SK-N-SH treated with all-trans-retinoic acid at 6 μM for 48 hours (cell line): ENCODE measurements around the gene TMC2.

Experiments
- ATAC-seq: fragments of 200-7000 bp; cut with Tn5 transposase; 3 replicates; pipeline ENCODE4 v1.9.1; 2020; ENCODE audit warnings: mild to moderate bottlenecking, moderate library complexity
- ARNTL ChIP-seq: fragments of 450-650 bp; formaldehyde crosslinking; IDR thresholded peaks from 2 replicates; pipeline ENCODE4 v1.5.0; 2020; ENCODE audit warnings: low read depth, mild to moderate bottlenecking, moderate library complexity, borderline replicate concordance
- BACH2 ChIP-seq: fragments of 250-450 bp; sonication (Bioruptor Pico); IDR thresholded peaks from 2 replicates; pipeline ENCODE4 v1.9.0; 2021; ENCODE audit warnings: mild to moderate bottlenecking, borderline replicate concordance
- CSDC2 ChIP-seq: fragments of 250-450 bp; sonication (Bioruptor Pico); IDR thresholded peaks from 2 replicates; pipeline ENCODE4 v1.5.0; 2020; ENCODE audit warnings: mild to moderate bottlenecking, moderate library complexity
- CSRNP3 ChIP-seq: fragments of 250-450 bp; sonication (Bioruptor Pico); IDR thresholded peaks from 2 replicates; pipeline ENCODE4 v1.5.1; 2021; ENCODE audit warnings: mild to moderate bottlenecking, moderate library complexity
- GLIS3 ChIP-seq: fragments of 250-450 bp; sonication (Bioruptor Pico); IDR thresholded peaks from 2 replicates; pipeline ENCODE4 v1.5.0; 2020; ENCODE audit warnings: mild to moderate bottlenecking, moderate library complexity
- ISL1 ChIP-seq: fragments of 250-450 bp; sonication (Bioruptor Pico); IDR thresholded peaks from 2 replicates; pipeline ENCODE4 v2.1.2; 2022; ENCODE audit warnings: mild to moderate bottlenecking, moderate library complexity
- PATZ1 ChIP-seq: fragments of 250-450 bp; sonication (Bioruptor Pico); IDR thresholded peaks from 2 replicates; pipeline ENCODE4 v1.8.0; 2020; ENCODE audit warnings: mild to moderate bottlenecking, moderate library complexity, borderline replicate concordance
- PPARA ChIP-seq: fragments of 250-450 bp; sonication (Bioruptor Pico); IDR thresholded peaks from 2 replicates; pipeline ENCODE4 v1.5.0; 2020; ENCODE audit warnings: mild to moderate bottlenecking, borderline replicate concordance
- RARB ChIP-seq: fragments of 250-450 bp; sonication (Bioruptor Pico); IDR thresholded peaks from 2 replicates; pipeline ENCODE4 v1.8.0; 2021; ENCODE audit warnings: mild to moderate bottlenecking, moderate library complexity
- SNAI2 ChIP-seq: fragments of 250-450 bp; sonication (Bioruptor Pico); IDR thresholded peaks from 2 replicates; pipeline ENCODE4 v1.5.0; 2020; ENCODE audit warnings: mild to moderate bottlenecking, moderate library complexity
- TCF4 ChIP-seq: fragments of 250-450 bp; sonication (Bioruptor Pico); IDR thresholded peaks from 2 replicates; pipeline ENCODE4 v1.8.0; 2021; ENCODE audit warnings: mild to moderate bottlenecking, moderate library complexity, borderline replicate concordance
- TOX ChIP-seq: fragments of 250-450 bp; sonication (Bioruptor Pico); IDR thresholded peaks from 2 replicates; pipeline ENCODE4 v1.8.0; 2021; ENCODE audit warnings: mild to moderate bottlenecking, moderate library complexity, borderline replicate concordance
- TSHZ2 ChIP-seq: fragments of 250-450 bp; sonication (Bioruptor Pico); IDR thresholded peaks from 2 replicates; pipeline ENCODE4 v1.5.0; 2020; ENCODE audit warnings: mild to moderate bottlenecking, moderate library complexity
- ZC3H10 ChIP-seq: fragments of 250-450 bp; sonication (Bioruptor Pico); IDR thresholded peaks from 2 replicates; pipeline ENCODE4 v1.5.1; 2021; ENCODE audit warnings: mild to moderate bottlenecking, moderate library complexity
- ZFP3 ChIP-seq: fragments of 250-450 bp; sonication (Bioruptor Pico); IDR thresholded peaks from 2 replicates; pipeline ENCODE4 v1.5.0; 2020; ENCODE audit warnings: mild to moderate bottlenecking, moderate library complexity
- ZFP30 ChIP-seq: fragments of 450-650 bp; formaldehyde crosslinking; IDR thresholded peaks from 2 replicates; pipeline ENCODE4 v1.5.0; 2022; ENCODE audit warnings: mild to moderate bottlenecking, moderate library complexity
- ZNF565 ChIP-seq: fragments of 450-650 bp; formaldehyde crosslinking; conservative IDR thresholded peaks from 2 replicates; pipeline ENCODE4 v1.5.0; 2020; ENCODE audit warnings: low read depth, mild to moderate bottlenecking, moderate library complexity
- ZNF70 ChIP-seq: fragments of 450-650 bp; formaldehyde crosslinking; IDR thresholded peaks from 2 replicates; pipeline ENCODE4 v1.5.0; 2020; ENCODE audit warnings: mild to moderate bottlenecking, moderate library complexity
- TF ChIP-seq, protein P1 (sequence below): fragments of 250-450 bp; sonication (Bioruptor Pico); IDR thresholded peaks from 2 replicates; pipeline ENCODE4 v1.8.0; 2021; ENCODE audit warnings: low read depth, mild to moderate bottlenecking, moderate library complexity, borderline replicate concordance

TMC2 gene

DNA sequence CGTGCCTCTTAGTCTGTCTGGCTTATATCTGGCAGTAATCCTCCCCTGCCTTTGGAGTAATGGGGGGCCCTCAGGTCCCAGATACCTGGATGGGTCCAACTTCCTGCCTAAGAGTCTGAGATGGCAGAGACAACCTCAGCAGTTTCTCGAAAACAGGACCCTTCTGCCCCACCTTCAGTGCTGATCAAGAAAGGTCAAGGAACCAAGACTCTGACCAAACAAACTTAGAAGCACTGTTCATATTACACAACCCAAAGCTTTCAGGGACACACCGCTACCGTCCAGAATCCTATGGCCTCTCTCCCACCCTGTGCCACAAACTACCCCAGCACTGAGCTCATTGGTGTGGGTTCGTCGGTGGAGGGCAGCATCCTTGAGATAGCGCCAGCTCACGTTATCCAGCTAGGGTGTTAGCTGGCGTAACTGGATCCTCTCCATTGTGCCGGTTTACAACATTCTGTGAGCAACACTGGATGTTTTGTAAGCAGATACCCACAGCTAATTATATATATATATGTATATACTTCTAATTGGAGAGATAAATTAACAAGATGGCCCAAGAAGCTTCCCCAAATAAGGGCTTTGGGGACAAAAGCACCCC is 7.6 kb upstream of the TMC2 start:
- TF ChIP-seq, protein P1, sequence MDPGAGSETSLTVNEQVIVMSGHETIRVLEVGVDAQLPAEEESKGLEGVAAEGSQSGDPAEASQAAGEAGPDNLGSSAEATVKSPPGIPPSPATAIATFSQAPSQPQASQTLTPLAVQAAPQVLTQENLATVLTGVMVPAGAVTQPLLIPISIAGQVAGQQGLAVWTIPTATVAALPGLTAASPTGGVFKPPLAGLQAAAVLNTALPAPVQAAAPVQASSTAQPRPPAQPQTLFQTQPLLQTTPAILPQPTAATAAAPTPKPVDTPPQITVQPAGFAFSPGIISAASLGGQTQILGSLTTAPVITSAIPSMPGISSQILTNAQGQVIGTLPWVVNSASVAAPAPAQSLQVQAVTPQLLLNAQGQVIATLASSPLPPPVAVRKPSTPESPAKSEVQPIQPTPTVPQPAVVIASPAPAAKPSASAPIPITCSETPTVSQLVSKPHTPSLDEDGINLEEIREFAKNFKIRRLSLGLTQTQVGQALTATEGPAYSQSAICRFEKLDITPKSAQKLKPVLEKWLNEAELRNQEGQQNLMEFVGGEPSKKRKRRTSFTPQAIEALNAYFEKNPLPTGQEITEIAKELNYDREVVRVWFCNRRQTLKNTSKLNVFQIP (CRISPR knock-in tag): no peak
- no peak for TF ChIP-seq SNAI2
- ATAC-seq: no peak

DNA sequence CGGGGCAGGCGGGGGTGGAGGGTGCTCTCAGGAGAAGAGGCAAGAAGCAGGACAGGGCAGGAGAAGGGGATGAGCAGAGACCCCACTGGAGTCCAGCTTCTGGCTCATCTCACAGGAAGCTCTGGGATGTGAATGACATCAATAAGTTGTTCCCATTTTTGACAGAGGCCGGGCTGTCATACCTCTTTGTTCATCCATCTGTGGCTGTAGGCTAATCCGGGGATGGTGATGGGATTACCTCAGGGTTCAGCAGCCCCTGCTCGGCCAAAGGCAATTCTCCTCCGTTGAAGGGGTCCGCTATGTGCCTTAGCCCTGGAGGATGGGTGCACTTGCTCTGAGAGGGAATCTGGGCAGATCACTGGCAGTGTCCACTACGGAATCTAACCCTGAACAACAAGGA is 3.3 kb upstream of the TMC2 start:
- ATAC-seq: no peak
- TF ChIP-seq ZNF70 (CRISPR knock-in tag): no peak
- no peak for TF ChIP-seq GLIS3 (CRISPR knock-in tag)
- TF ChIP-seq ZNF565: no peak
- TF ChIP-seq ZFP3 (CRISPR knock-in tag): no peak
- TF ChIP-seq TOX (CRISPR knock-in tag): no peak

DNA sequence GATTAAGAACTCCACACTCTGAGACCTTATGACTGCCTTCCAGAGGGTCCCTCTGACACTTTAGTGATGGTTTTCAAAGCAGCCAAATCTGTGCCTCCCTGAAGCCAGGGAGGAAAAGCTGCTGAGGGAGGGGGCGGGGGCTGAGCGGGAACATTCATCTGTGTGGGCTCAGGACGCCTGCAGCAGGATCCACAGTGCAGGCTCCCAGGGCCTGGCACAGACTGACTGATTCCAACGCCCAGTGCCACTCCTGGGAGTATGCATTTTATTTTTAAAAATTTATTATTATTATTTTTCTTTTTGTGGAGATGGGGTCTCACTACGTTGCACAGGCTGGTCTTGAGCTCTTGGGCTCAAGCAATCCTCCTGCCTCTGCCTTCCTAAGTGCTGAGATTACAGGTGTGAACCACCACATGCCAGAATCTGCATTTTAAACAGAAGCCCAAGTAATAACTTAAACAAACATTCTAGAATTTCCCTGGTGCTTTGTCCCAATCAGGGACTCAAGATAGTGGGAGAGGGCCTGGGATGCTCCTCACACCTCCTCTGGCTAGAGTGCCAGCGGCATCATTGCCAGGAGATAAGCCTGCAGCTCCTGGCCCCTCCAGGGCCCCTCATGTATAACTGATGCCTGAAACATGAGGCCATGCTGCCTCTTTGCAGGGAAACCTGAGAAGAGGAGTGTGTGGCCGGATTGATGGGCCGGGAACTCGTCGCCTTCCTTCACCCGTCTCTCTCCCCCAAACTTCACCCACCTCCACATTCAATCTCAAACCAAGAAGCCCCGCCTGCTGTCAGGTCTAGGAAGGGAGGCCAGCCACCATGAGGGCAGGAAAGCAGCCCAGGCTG is 438 bp upstream of the TMC2 start:
- TF ChIP-seq ISL1 (CRISPR knock-in tag) (no peak), BACH2 (CRISPR knock-in tag) (no peak), TCF4 (CRISPR knock-in tag) (no peak), TOX (CRISPR knock-in tag) (no peak), PPARA (CRISPR knock-in tag) (no peak), ZNF70 (CRISPR knock-in tag) (no peak), SNAI2 (no peak), CSDC2 (CRISPR knock-in tag) (no peak), ZC3H10 (CRISPR knock-in tag) (no peak), RARB (CRISPR knock-in tag) (no peak), ZFP3 (CRISPR knock-in tag) (no peak)
- TF ChIP-seq, all 23 proteins: peak for 0
- no peak for ATAC-seq

- no peak for ATAC-seq
- no peak for TF ChIP-seq ZC3H10 (CRISPR knock-in tag)
- TF ChIP-seq ARNTL (CRISPR knock-in tag): no peak
- no peak for TF ChIP-seq ZFP3 (CRISPR knock-in tag)
- no peak for TF ChIP-seq ZFP30
- no peak for TF ChIP-seq RARB (CRISPR knock-in tag)
- TF ChIP-seq GLIS3 (CRISPR knock-in tag): no peak
- no peak for TF ChIP-seq CSDC2 (CRISPR knock-in tag)
- TF ChIP-seq PPARA (CRISPR knock-in tag): no peak
- no peak for TF ChIP-seq TSHZ2 (CRISPR knock-in tag)
- TF ChIP-seq PATZ1 (CRISPR knock-in tag): no peak
- TF ChIP-seq CSRNP3 (CRISPR knock-in tag): no peak
- TF ChIP-seq TCF4 (CRISPR knock-in tag): no peak
- no peak for TF ChIP-seq ZNF70 (CRISPR knock-in tag)
- TF ChIP-seq ZNF565: no peak
Measured at GRCh38 chr20:2537101-2537500, 728 bp downstream of the TMC2 start.
